Measurements from ENCODE around the gene GLTPD2. TPM values are rescaled to one million over a fixed set of nuclear protein-coding genes. Genes with fewer than 3 reads are reported as not detected.

Gene GLTPD2
- total RNA-seq, 1 experiment from 2014 or later = not detected

- H3K36me3 ChIP-seq (ENCODE audit: insufficient read depth, low read length, poor library complexity, severe bottlenecking) = no peaks in the 10 kb centered on the region
- no TSS peak for BruUV-seq (replicated peaks)
- TF ChIP-seq EZH2 (IDR thresholded peaks at IDR 0.05; ENCODE audit: borderline replicate concordance, low read depth, low read length, poor library complexity, severe bottlenecking) = no peak
- no peak for TF ChIP-seq CTCF (conservative IDR thresholded peaks at IDR 0.05; ENCODE audit: low read depth, low read length)
- H3K9me3 ChIP-seq (ENCODE audit: low read depth, low read length, poor library complexity, severe bottlenecking) = no peaks in the 10 kb centered on the region
- intact Hi-C loops (cut with micrococcal nuclease; ENCODE audit: unreplicated experiment) = no loop called here
- no peak overlapping the region for H3K27ac ChIP-seq (ENCODE audit: low read depth, low read length, poor library complexity, severe bottlenecking)
- no peak overlapping the region for H3K4me3 ChIP-seq (ENCODE audit: low read depth, low read length, poor library complexity, severe bottlenecking)
- ChIA-PET POLR2A (ENCODE audit: low non-redundant PET) (no interaction called here), CTCF (no interaction called here)
- peaks cover 13% of the 10 kb centered on the region for H3K27me3 ChIP-seq (replicated peaks; ENCODE audit: insufficient read depth, low read depth, low read length, poor library complexity)
- DNase-seq (ENCODE audit: low spot score) = no peak
- H3K4me1 ChIP-seq (ENCODE audit: insufficient read depth, low read length, poor library complexity, severe bottlenecking) = peaks cover 5% of the 10 kb centered on the region
Observed at GRCh38 chr17:4740584-4740983, 48.2 kb upstream of the GLTPD2 start.

- BruUV-seq (replicated peaks) = no TSS peak
- TF ChIP-seq EZH2 (IDR thresholded peaks at IDR 0.05; ENCODE audit: borderline replicate concordance, low read depth, low read length, poor library complexity, severe bottlenecking) (no peak), CTCF (conservative IDR thresholded peaks at IDR 0.05; ENCODE audit: low read depth, low read length) (no peak)
- H3K9me3 ChIP-seq (ENCODE audit: low read depth, low read length, poor library complexity, severe bottlenecking) = no peaks in the 10 kb centered on the region
- CTCF ChIA-PET = no interaction called here
- DNase-seq (ENCODE audit: low spot score) = no peak
- H3K4me3 ChIP-seq (ENCODE audit: low read depth, low read length, poor library complexity, severe bottlenecking) = no peak overlapping the region
- POLR2A ChIA-PET (ENCODE audit: low non-redundant PET) = no interaction called here
- no peaks in the 10 kb centered on the region for H3K36me3 ChIP-seq (ENCODE audit: insufficient read depth, low read length, poor library complexity, severe bottlenecking)
- H3K4me1 ChIP-seq (ENCODE audit: insufficient read depth, low read length, poor library complexity, severe bottlenecking) = peaks cover 8% of the 10 kb centered on the region
- intact Hi-C loops (cut with micrococcal nuclease; ENCODE audit: unreplicated experiment) = no loop called here
- H3K27me3 ChIP-seq (replicated peaks; ENCODE audit: insufficient read depth, low read depth, low read length, poor library complexity) = peaks cover 13% of the 10 kb centered on the region
- no peak overlapping the region for H3K27ac ChIP-seq (ENCODE audit: low read depth, low read length, poor library complexity, severe bottlenecking)
Observed at GRCh38 chr17:4741544-4741943, 47.2 kb upstream of the GLTPD2 start.

GRCh38 chr17:4742133-4742532, 46.6 kb upstream of the GLTPD2 start:
- H3K36me3 ChIP-seq (ENCODE audit: insufficient read depth, low read length, poor library complexity, severe bottlenecking) = no peaks in the 10 kb centered on the region
- ChIA-PET CTCF (no interaction called here), POLR2A (ENCODE audit: low non-redundant PET) (no interaction called here)
- intact Hi-C loops (cut with micrococcal nuclease; ENCODE audit: unreplicated experiment) = no loop called here
- H3K9me3 ChIP-seq (ENCODE audit: low read depth, low read length, poor library complexity, severe bottlenecking) = no peaks in the 10 kb centered on the region
- H3K4me3 ChIP-seq (ENCODE audit: low read depth, low read length, poor library complexity, severe bottlenecking) = no peak overlapping the region
- no peak for DNase-seq (ENCODE audit: low spot score)
- peaks cover 13% of the 10 kb centered on the region for H3K27me3 ChIP-seq (replicated peaks; ENCODE audit: insufficient read depth, low read depth, low read length, poor library complexity)
- no peak overlapping the region for H3K27ac ChIP-seq (ENCODE audit: low read depth, low read length, poor library complexity, severe bottlenecking)
- TF ChIP-seq CTCF (conservative IDR thresholded peaks at IDR 0.05; ENCODE audit: low read depth, low read length) = no peak
- TF ChIP-seq EZH2 (IDR thresholded peaks at IDR 0.05; ENCODE audit: borderline replicate concordance, low read depth, low read length, poor library complexity, severe bottlenecking) = no peak
- peaks cover 8% of the 10 kb centered on the region for H3K4me1 ChIP-seq (ENCODE audit: insufficient read depth, low read length, poor library complexity, severe bottlenecking)
- no TSS peak for BruUV-seq (replicated peaks)

Data from A673 (cell line).